B cell (primary cell): ENCODE data around the gene ZCCHC7.
"Not testable (repeated sequence)": the region's sequence is repeated elsewhere in the genome, so short reads cannot be mapped to it uniquely, and the experiment has no call there.

ENCODE experiments used
- CTCF ChIP-seq: fragments of 200-600 bp; IDR thresholded peaks from one replicate; pipeline ENCODE4 v1.8.0; 2022; ENCODE audit warnings: antibody characterized with exemption, mild to moderate bottlenecking
- EZH2 ChIP-seq: IDR thresholded peaks from 2 replicates; pipeline ENCODE4 v1.6.1; 2012; ENCODE audit warnings: borderline replicate concordance, low read depth, mild to moderate bottlenecking, moderate library complexity, low read length; ENCODE audit not compliant: insufficient read depth, poor library complexity, severe bottlenecking

DNA sequence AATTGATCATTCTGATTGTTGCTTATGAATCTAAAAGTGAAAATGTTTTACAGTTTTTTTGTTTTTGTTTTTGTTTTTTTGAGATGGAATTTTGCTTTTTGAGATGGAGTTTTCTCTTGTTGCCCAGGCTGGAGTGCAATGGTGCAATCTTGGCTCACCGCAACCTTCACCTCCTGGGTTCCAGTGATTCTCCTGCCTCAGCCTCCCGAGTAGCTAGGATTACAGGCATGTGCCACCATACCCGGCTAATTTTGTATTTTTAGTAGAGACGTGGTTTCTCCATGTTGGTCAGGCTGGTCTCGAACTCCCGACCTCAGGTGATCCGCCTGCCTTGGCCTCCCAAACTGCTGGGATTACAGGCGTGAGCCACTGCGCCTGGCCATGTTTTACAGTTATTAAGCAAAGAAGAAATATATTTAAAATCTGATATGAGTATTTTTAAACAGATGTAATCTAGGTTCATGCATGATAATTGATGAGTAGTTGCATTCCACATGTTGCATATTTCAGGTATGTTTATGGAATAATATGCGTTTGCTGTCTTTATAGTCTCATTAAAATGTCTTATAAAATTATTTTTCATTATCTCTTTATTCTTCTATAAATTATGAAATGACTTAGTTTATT is 171.4 kb downstream of the ZCCHC7 start:
- not testable (repeated sequence) for TF ChIP-seq CTCF, EZH2
